Tibial nerve (tissue), 4 donors: ENCODE data around the gene GM2A. TPM values are rescaled to one million over a fixed set of nuclear protein-coding genes. Genes with fewer than 3 reads are reported as not detected.

Source experiments
- DNase-seq, 2 donors: peaks; one replicate each; pipeline ENCODE4 v3.0.0-alpha.2; 2019; ENCODE audit warnings: low spot score in 2 of 2
- H3K27ac ChIP-seq, 4 donors: fragments of 200-600 bp; sonication (generic) in 3 of 4; one replicate each; pipeline ENCODE4 v1.5.1; 2017 to 2019; ENCODE audit warnings: mild to moderate bottlenecking in 1 of 4
- H3K27me3 ChIP-seq, 2 donors: fragments of 200-600 bp; sonication (generic) in 1 of 2; one replicate each; pipeline versions ENCODE4 v1.5.1 to v1.6.0; 2017 to 2019
- H3K36me3 ChIP-seq, 3 donors: fragments of 200-600 bp; sonication (generic); one replicate each; pipeline ENCODE4 v1.5.1; 2018 to 2019
- H3K4me1 ChIP-seq, 4 donors: fragments of 200-600 bp; sonication (generic) in 3 of 4; one replicate each; pipeline ENCODE4 v1.5.1; 2017 to 2019
- H3K4me3 ChIP-seq, 4 donors: fragments of 200-600 bp; sonication (generic) in 3 of 4; one replicate each; pipeline ENCODE4 v1.5.1; 2017 to 2019; ENCODE audit warnings: mild to moderate bottlenecking in 1 of 4, moderate library complexity in 1 of 4
- H3K9me3 ChIP-seq, 4 donors: fragments of 200-600 bp; sonication (generic) in 3 of 4; one replicate each; pipeline ENCODE4 v1.5.1; 2017 to 2019
- EP300 ChIP-seq, 2 donors: sonication (generic); formaldehyde crosslinking; IDR thresholded peaks; one replicate each; pipeline ENCODE4 v1.6.1; 2017; ENCODE audit warnings: antibody characterized with exemption in 2 of 2, mild to moderate bottlenecking in 1 of 2
- POLR2A ChIP-seq, 2 donors: fragments of 450-650 bp; IDR thresholded peaks; one replicate each; pipeline ENCODE4 v1.6.1; 2017; ENCODE audit warnings: antibody characterized with exemption in 2 of 2, mild to moderate bottlenecking in 2 of 2, moderate library complexity in 2 of 2
- WGBS, 2 donors: methylation state at CpG; one replicate each; pipeline ENCODE4 v1.1.5; 2018; 5-methylcytosine and 5-hydroxymethylcytosine counted together
- total RNA-seq, 4 donors: library from RNA; depleted of rRNA; stranded (reverse); fragments of >200 nt; gene quantifications; one replicate each; pipeline ENCODE4 v1.1.0, GENCODE V29; 2016
- TF ChIP-seq, protein P1 (sequence below), 5 experiments: fragments of 200-600 bp in 3 of 5; fragments of 450-650 bp in 2 of 5; sonication (generic) in 3 of 5; IDR thresholded peaks; one replicate each; pipeline ENCODE4 v1.5.1; 2016 to 2019; ENCODE audit warnings: antibody characterized with exemption in 5 of 5, mild to moderate bottlenecking in 3 of 5, moderate library complexity in 2 of 5

GM2A gene
- total RNA-seq, 4 donors from 2014 or later = 30.3 to 37.5 (median 33.7) TPM

DNA sequence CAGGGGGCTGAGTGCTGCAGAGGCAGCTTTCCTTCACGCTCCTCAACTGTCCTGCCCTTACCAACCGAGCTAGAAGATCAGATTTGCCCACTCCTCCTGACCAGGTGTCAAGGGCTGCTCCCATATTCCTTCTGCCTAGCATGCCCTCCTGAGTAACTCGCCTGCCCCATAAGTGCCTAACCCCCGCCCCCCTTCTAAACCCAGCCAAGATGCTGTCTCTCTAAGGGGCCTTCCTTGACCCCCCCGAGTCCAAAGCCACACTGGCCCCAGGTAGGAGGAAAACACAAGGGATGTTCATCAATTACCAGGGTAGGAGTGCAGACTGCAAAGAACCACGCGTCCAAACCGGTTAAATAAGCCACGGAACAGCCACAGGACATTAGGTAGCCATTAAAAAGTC is 33.8 kb upstream of the GM2A start:
- Histone ChIP-seq H3K27me3 (no peaks in the 10 kb centered on the region), H3K4me3 (no peak overlapping the region), H3K4me1 (peaks cover 0 to 66% (median 36%) of the 10 kb centered on the region in 4 donors), H3K9me3 (no peaks in the 10 kb centered on the region), H3K36me3 (no peaks in the 10 kb centered on the region), H3K27ac (no peak overlapping the region)
- WGBS, 2 donors = 91 to 97% methylated on average over 9 of the region's 9 CpGs
- TF ChIP-seq, protein P1, sequence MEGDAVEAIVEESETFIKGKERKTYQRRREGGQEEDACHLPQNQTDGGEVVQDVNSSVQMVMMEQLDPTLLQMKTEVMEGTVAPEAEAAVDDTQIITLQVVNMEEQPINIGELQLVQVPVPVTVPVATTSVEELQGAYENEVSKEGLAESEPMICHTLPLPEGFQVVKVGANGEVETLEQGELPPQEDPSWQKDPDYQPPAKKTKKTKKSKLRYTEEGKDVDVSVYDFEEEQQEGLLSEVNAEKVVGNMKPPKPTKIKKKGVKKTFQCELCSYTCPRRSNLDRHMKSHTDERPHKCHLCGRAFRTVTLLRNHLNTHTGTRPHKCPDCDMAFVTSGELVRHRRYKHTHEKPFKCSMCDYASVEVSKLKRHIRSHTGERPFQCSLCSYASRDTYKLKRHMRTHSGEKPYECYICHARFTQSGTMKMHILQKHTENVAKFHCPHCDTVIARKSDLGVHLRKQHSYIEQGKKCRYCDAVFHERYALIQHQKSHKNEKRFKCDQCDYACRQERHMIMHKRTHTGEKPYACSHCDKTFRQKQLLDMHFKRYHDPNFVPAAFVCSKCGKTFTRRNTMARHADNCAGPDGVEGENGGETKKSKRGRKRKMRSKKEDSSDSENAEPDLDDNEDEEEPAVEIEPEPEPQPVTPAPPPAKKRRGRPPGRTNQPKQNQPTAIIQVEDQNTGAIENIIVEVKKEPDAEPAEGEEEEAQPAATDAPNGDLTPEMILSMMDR (IDR thresholded peaks at IDR 0.05) = no peak
- no peak for TF ChIP-seq POLR2A (IDR thresholded peaks at IDR 0.05)
- TF ChIP-seq EP300 (IDR thresholded peaks at IDR 0.05) = no peak
- no peak for DNase-seq

DNA sequence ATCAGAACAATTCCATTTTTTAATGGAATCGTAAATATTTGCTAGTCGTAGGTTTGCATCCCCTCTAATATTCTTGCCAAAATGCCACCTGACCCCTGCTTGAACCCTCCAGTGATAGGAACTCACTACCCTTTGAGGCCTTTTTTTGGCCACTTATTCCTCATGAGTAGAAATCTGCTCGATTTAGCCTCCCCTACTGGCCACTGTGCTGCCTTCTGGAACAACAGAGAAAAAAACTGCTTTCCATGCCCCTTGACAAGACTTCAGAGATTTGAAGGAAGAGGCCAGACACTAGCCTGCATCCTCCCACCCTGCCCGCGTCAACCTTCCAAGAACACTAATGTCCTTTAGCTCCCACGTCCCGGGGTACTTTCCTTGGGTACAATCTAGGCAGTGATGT is 33.2 kb upstream of the GM2A start:
- DNase-seq = no peak
- Histone ChIP-seq H3K4me3 (no peak overlapping the region), H3K9me3 (no peaks in the 10 kb centered on the region), H3K4me1 (peaks cover 0 to 66% (median 37%) of the 10 kb centered on the region in 4 donors), H3K36me3 (no peaks in the 10 kb centered on the region), H3K27ac (peak overlapping the region in 1 of 4 donors; percentile 29), H3K27me3 (no peaks in the 10 kb centered on the region)
- WGBS, 2 donors = 63 to 75% methylated on average over 7 of the region's 7 CpGs
- TF ChIP-seq POLR2A (IDR thresholded peaks at IDR 0.05) = no peak
- TF ChIP-seq, protein P1 (IDR thresholded peaks at IDR 0.05) = no peak
- TF ChIP-seq EP300 (IDR thresholded peaks at IDR 0.05) = no peak

DNA sequence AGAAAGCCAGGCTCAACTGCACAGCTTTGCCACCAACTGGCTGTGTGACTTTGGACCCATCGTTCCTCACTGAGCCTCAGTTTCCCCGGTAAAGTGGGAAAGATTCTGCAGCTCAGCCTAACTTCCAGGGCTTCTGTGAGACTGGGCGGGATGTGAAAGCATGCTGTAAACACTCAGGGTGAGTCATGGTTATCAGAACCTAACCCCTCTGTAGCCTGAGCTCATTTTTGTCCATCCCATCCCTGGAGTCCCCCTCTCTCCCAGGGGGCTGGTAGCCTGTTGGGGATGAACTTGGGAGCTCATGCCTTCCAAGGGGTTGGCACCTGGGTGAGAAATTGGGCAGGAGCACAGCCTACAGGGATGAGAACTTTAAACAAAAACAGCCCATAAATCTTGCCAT is 31.4 kb upstream of the GM2A start:
- Histone ChIP-seq H3K27me3 (no peaks in the 10 kb centered on the region), H3K9me3 (no peaks in the 10 kb centered on the region), H3K4me1 (peaks cover 0 to 54% (median 31%) of the 10 kb centered on the region in 4 donors), H3K4me3 (peak overlapping the region in 1 of 4 donors; percentile 82), H3K36me3 (no peaks in the 10 kb centered on the region), H3K27ac (peak overlapping the region in 3 of 4 donors; percentile 81 to 90 (median 87))
- no peak for TF ChIP-seq EP300 (IDR thresholded peaks at IDR 0.05)
- no peak for TF ChIP-seq POLR2A (IDR thresholded peaks at IDR 0.05)
- TF ChIP-seq, protein P1 (IDR thresholded peaks at IDR 0.05) = no peak
- 83 to 100% methylated on average over 3 of the region's 3 CpGs for WGBS, 2 donors
- DNase-seq = no peak

DNA sequence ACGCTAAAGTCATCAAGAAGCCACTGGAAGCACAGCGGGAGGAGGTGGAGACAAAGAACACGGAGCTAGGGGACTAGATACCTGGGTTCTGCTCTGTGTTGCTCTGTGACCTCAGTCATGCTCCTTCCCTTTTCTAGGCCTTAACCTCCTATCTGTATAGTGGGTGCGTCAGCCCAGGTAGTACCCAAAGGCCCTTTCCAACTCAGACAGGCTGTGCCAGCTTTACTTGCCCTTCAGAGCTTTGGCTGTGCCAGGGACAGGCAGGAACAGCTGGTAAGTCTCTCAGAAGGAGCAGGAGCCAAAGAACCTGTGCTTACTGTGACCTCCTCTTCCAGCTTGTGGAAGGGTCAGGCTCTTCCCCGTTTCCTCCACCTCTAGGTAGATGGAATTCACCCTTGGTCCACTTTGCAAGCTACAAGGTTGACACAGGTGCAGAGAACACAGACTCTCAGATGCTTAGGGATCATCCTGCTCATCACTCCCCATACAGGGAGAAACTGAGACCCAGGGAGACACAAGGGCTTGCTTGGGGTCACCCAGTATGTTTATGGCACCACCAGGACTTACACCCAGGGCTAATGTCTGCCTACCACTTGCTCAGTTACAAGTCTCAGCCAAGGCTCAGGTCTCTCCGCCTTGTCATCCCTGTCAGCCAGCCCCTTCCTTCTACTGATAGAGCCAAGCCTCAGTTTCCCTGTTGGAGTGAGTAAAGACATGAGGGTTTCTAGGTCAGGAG is 30.8 kb upstream of the GM2A start:
- no peak for TF ChIP-seq POLR2A (IDR thresholded peaks at IDR 0.05)
- TF ChIP-seq EP300 (IDR thresholded peaks at IDR 0.05) = no peak
- TF ChIP-seq, protein P1 (IDR thresholded peaks at IDR 0.05) = no peak
- H3K36me3 ChIP-seq = no peaks in the 10 kb centered on the region
- 86 to 96% methylated on average over 6 of the region's 6 CpGs for WGBS, 2 donors
- peaks cover 0 to 54% (median 30%) of the 10 kb centered on the region in 4 donors for H3K4me1 ChIP-seq
- no peaks in the 10 kb centered on the region for H3K9me3 ChIP-seq
- DNase-seq = no peak
- no peaks in the 10 kb centered on the region for H3K27me3 ChIP-seq
- H3K27ac ChIP-seq = peak overlapping the region in 3 of 4 donors; percentile 81 to 90 (median 87)
- H3K4me3 ChIP-seq = peak overlapping the region in 3 of 4 donors; percentile 81 to 91 (median 82)

DNA sequence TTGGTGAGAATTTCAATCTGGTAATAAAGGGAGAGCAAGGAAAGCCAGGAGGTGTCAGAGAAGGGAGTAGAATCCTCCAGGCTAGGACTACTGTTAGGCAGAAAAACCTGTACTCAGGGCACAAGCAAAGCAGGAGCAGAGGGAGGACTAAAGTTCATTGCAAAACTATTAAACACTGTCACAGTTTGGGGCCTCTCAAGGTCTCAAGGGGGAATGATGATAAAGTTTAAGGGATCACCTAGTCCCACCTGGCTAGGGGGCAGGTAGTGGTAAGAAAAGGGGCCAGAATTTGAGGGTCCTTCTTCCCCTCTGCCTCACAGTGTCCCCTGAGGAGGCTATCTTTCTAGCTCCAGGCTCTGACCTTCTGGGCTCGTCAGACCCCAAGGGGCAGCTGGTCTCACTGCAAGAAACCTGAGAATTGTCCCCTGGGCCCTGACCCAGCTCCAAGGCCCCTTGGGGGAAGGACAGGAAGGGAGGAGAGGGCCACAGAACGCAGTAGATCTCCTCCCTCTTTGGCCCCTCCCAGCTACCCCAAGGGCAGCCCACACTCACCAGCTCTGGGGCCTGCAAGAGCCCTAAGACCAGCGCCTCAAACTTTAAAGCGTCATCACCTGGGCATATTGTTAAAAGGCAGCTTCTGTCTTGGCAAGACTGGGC is 30.1 kb upstream of the GM2A start:
- no peaks in the 10 kb centered on the region for H3K9me3 ChIP-seq
- no peak for DNase-seq
- peak overlapping the region; percentile 81 to 91 (median 84) for H3K4me3 ChIP-seq
- no peak for TF ChIP-seq POLR2A (IDR thresholded peaks at IDR 0.05)
- no peak for TF ChIP-seq EP300 (IDR thresholded peaks at IDR 0.05)
- TF ChIP-seq, protein P1 (IDR thresholded peaks at IDR 0.05) = no peak
- peak overlapping the region; percentile 62 to 90 (median 84) for H3K27ac ChIP-seq
- 18 to 49% methylated on average over 1 to 4 of the region's 4 CpGs for WGBS, 2 donors
- peaks cover 0 to 53% (median 28%) of the 10 kb centered on the region in 4 donors for H3K4me1 ChIP-seq
- H3K27me3 ChIP-seq = no peaks in the 10 kb centered on the region
- H3K36me3 ChIP-seq = no peaks in the 10 kb centered on the region
